Activated CD8-positive, alpha-beta T cell treated with anti-CD3 and anti-CD28 coated beads, Interleukin-2, amount 10 ng/mL, durations not matched to agents 7 days and 5 days (primary cell): Measurements from ENCODE around the gene ENTPD3. TPM values are rescaled to one million over a fixed set of nuclear protein-coding genes. Genes with fewer than 3 reads are reported as not detected.
A peak's percentile ranks its signal among the peaks of the same experiment; 100 is the strongest.

ENCODE experiments used
- ATAC-seq: fragments of 150-1000 bp; cut with Tn5 transposase; one replicate; pipeline ENCODE4 v1.10.0; 2021; ENCODE audit warnings: moderate library complexity
- CTCF ChIA-PET: fragments of 350-600 bp; sonication (Branson Sonifier 250); formaldehyde crosslinking; loops from one replicate; lab custom pipeline; 2021; ENCODE audit warnings: antibody characterized with exemption; lab: Charles Lee
- POLR2A ChIA-PET: fragments of 350-600 bp; sonication (Branson Sonifier 250); formaldehyde crosslinking; loops from one replicate; lab custom pipeline; 2021; ENCODE audit warnings: antibody characterized with exemption; lab: Charles Lee
- DNase-seq: peaks from one replicate; pipeline ENCODE4 v3.0.0-alpha.2; 2020
- H3K27ac Mint-ChIP-seq: one replicate; pipeline ENCODE4 v1.8.0; 2021; ENCODE audit warnings: mild to moderate bottlenecking, mixed read lengths
- H3K27me3 Mint-ChIP-seq: one replicate; pipeline ENCODE4 v1.8.0; 2021; ENCODE audit warnings: low read depth, mixed read lengths
- H3K36me3 Mint-ChIP-seq: one replicate; pipeline ENCODE4 v1.8.0; 2021; ENCODE audit warnings: low read depth, mixed read lengths
- H3K4me1 Mint-ChIP-seq: one replicate; pipeline ENCODE4 v1.8.0; 2021; ENCODE audit warnings: low read depth, mixed read lengths
- H3K4me3 Mint-ChIP-seq: one replicate; pipeline ENCODE4 v1.8.0; 2021; ENCODE audit warnings: mild to moderate bottlenecking, mixed read lengths
- H3K9me3 Mint-ChIP-seq: one replicate; pipeline ENCODE4 v1.8.0; 2022; ENCODE audit warnings: mixed read lengths; ENCODE audit not compliant: insufficient read depth
- total RNA-seq, 2 experiments: library from RNA; stranded (reverse); gene quantifications; one replicate each; pipeline ENCODE4 v1.2.3, GENCODE V29; 2021

ENTPD3 gene
- total RNA-seq, 2 experiments from 2014 or later = not detected

DNA sequence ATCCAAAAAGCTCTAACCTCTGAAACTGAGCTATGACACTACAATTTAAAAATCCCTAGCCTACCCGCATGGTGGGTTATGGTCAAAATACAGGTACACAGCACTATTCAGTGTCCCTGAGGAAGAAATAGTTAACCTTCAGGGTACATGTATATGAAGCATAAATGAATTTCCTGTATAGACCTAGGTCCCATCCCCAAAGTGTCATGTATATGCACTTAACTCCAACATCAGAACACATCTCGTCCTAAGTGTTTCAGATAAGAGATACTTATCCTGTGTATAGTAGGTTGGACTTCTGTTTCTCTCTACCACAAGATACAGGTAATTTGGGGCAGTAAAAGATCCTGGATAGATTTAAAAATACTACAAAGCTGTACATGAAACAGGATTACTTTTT is 76.6 kb downstream of the ENTPD3 start:
- ChIA-PET CTCF (no interaction called here), POLR2A (interaction anchor here (1.8 kb wide), 1 partner anchor 10 kb away, joined by 8 read pairs; no protein-coding TSS in a partner anchor)
- DNase-seq = no peak
- ATAC-seq = peak; percentile 6
- H3K27ac Mint-ChIP-seq = peak overlapping the region; percentile 60
- no peaks in the 10 kb centered on the region for H3K27me3 Mint-ChIP-seq
- peaks cover 53% of the 10 kb centered on the region for H3K4me1 Mint-ChIP-seq
- peaks cover 78% of the 10 kb centered on the region for H3K36me3 Mint-ChIP-seq
- H3K4me3 Mint-ChIP-seq = no peak overlapping the region
- H3K9me3 Mint-ChIP-seq = no peaks in the 10 kb centered on the region

DNA sequence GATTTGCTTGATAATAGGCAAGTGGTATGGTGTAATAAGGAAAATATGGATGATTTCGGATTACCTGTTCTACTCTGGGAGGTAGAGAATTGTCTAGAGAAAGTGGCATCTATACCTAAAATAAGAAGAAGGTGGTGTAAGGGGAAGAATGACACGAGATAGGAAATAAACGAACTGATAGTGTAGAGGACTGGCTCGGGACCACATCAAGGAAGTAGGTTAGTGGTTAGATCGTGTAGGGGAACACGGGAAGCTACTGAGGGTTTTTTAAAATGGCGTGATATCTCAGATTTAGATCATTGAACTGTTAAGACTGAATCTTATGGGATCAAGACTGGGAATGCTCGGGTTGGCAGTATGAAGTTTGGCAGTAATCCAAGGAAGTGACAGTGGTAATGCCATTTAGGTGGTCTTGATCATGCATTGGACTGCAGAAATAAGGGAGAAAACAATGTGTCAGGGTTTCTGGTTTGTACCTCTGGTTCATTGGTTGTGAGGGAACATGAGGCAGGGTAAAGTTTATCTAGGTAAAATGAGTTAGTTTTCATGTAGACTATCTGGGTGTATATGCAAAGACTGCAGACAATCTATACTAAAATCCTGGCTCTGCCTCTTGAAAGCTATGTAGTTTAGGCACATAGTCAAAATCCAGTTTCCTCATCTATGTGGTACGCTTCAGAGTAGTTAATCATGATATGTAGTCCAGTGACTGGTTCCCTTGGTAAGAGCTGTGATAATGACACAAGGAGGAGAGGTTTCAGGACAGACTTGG is 77.5 kb downstream of the ENTPD3 start:
- Mint-ChIP-seq H3K9me3 (no peaks in the 10 kb centered on the region), H3K4me1 (peaks cover 44% of the 10 kb centered on the region), H3K27me3 (no peaks in the 10 kb centered on the region), H3K27ac (peak overlapping the region; percentile 81), H3K4me3 (peak overlapping the region; percentile 20), H3K36me3 (peaks cover 69% of the 10 kb centered on the region)
- peak; percentile 88 for ATAC-seq
- ChIA-PET POLR2A (interaction anchor here (0.8 to 1.8 kb wide), 3 partner anchors 8 to 13 kb away, joined by 3 to 8 read pairs (median 4); no protein-coding TSS in a partner anchor), CTCF (interaction anchor here (1.3 kb wide), 3 partner anchors 61 to 156 kb away, joined by 3 read pairs; partner anchors contain the start of genes EIF1B and ZNF621)
- peak; percentile 73 for DNase-seq

DNA sequence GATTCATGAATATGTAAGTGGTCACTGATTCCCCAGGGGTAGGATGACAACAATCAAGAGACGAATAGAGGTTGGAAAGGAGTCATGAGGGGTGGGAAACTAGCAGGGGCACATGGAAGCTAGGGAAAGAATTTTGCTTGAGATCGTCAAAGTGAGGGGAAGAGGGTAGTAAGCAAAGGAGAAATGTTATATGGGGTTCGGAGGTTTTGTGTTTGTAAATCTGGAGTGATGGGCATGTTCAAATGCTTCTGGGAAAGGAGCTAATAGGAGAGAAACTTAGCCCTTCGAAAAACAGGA is 78.1 kb downstream of the ENTPD3 start:
- ChIA-PET CTCF (interaction anchor here (1.3 kb wide), 3 partner anchors 60 to 156 kb away, joined by 3 read pairs; partner anchors contain the start of genes EIF1B and ZNF621), POLR2A (interaction anchor here (0.7 kb wide), 1 partner anchor 12 kb away, joined by 3 read pairs; no protein-coding TSS in a partner anchor)
- ATAC-seq (no peak), DNase-seq (no peak)
- Mint-ChIP-seq H3K27me3 (no peaks in the 10 kb centered on the region), H3K9me3 (no peaks in the 10 kb centered on the region), H3K4me3 (no peak overlapping the region), H3K4me1 (peaks cover 41% of the 10 kb centered on the region), H3K27ac (peak overlapping the region; percentile 41), H3K36me3 (peaks cover 68% of the 10 kb centered on the region)

DNA sequence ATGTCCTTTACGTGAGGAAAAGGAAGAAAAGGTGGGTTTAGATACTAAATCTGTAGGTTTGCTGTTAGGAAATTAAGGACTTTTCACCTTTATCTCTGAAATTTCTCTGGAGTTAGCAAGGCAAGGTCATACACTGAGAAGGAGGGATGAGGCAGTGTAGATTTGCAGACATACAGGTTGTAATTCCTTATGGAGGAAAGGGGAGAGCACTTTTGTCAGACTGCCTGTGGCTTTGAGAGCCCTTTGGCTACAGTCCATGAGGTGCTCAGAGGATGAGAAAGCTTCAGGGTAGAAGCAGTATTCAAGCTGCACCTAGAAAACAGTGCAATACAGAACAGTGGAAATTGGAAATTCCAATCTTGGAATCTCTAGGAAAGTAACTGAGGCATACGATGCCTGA is 78.5 kb downstream of the ENTPD3 start:
- ChIA-PET POLR2A (interaction anchor here (0.7 kb wide), 1 partner anchor 12 kb away, joined by 3 read pairs; no protein-coding TSS in a partner anchor), CTCF (interaction anchor here (1.3 kb wide), 3 partner anchors 60 to 156 kb away, joined by 3 read pairs; partner anchors contain the start of genes EIF1B and ZNF621)
- H3K36me3 Mint-ChIP-seq = peaks cover 64% of the 10 kb centered on the region
- ATAC-seq (no peak), DNase-seq (no peak)
- no peaks in the 10 kb centered on the region for H3K9me3 Mint-ChIP-seq
- peaks cover 37% of the 10 kb centered on the region for H3K4me1 Mint-ChIP-seq
- no peak overlapping the region for H3K4me3 Mint-ChIP-seq
- H3K27me3 Mint-ChIP-seq = no peaks in the 10 kb centered on the region
- peak overlapping the region; percentile 41 for H3K27ac Mint-ChIP-seq

DNA sequence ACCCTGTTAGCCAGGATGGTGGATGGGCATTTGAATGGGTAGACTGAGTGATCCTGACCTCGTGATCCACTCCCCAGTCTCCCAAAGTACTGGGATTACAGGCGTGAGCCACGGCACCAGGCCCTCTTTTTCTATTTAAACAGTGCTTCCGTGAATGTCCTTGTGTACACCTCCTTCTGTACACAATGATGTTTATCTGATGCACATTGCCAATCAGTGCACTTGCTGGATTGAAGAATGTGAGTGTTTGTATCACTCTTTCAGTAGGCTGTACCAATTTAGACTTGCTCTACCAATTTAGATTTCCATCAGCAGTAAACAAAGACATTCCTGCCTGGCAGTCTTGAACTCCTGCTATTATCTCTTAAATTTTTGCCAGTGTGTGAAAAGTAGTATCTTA is 81.0 kb downstream of the ENTPD3 start:
- no peak overlapping the region for H3K4me3 Mint-ChIP-seq

DNA sequence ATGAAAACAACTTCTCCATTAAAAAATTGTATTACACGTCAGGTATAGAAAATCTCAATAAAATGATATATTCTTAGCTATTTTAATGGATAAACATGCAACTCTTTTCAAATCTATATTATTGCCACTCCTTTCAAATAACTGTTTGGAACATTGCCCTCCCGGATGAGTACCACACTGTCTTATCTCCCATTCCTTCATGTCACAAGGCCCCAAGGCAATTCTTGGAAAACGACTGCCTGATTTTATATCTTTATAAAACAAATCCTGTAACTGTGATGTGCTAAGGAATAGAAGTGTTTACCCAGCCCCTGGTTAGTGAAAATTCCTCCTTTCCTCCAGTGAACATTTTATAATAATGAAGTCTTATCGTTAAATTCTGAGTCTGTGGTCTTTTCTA is 83.7 kb downstream of the ENTPD3 start:
- H3K9me3 Mint-ChIP-seq = no peaks in the 10 kb centered on the region
- DNase-seq = no peak
- no peak for ATAC-seq
- no peak overlapping the region for H3K27ac Mint-ChIP-seq
- no peaks in the 10 kb centered on the region for H3K27me3 Mint-ChIP-seq
- CTCF ChIA-PET = interaction anchor here (0.7 kb wide), 1 partner anchor 83 kb away, joined by 3 read pairs; no protein-coding TSS in a partner anchor
- no peaks in the 10 kb centered on the region for H3K4me1 Mint-ChIP-seq
- POLR2A ChIA-PET = no interaction called here
- no peak overlapping the region for H3K4me3 Mint-ChIP-seq
- peaks cover 24% of the 10 kb centered on the region for H3K36me3 Mint-ChIP-seq

More for the DNA sequence above, 81.0 kb downstream of the ENTPD3 start:
- H3K9me3 Mint-ChIP-seq = no peaks in the 10 kb centered on the region
- H3K4me1 Mint-ChIP-seq = peaks cover 24% of the 10 kb centered on the region
- CTCF ChIA-PET = no interaction called here
- H3K27me3 Mint-ChIP-seq = no peaks in the 10 kb centered on the region
- DNase-seq (no peak), ATAC-seq (no peak)
- H3K27ac Mint-ChIP-seq = no peak overlapping the region
- POLR2A ChIA-PET = no interaction called here
- peaks cover 48% of the 10 kb centered on the region for H3K36me3 Mint-ChIP-seq

DNA sequence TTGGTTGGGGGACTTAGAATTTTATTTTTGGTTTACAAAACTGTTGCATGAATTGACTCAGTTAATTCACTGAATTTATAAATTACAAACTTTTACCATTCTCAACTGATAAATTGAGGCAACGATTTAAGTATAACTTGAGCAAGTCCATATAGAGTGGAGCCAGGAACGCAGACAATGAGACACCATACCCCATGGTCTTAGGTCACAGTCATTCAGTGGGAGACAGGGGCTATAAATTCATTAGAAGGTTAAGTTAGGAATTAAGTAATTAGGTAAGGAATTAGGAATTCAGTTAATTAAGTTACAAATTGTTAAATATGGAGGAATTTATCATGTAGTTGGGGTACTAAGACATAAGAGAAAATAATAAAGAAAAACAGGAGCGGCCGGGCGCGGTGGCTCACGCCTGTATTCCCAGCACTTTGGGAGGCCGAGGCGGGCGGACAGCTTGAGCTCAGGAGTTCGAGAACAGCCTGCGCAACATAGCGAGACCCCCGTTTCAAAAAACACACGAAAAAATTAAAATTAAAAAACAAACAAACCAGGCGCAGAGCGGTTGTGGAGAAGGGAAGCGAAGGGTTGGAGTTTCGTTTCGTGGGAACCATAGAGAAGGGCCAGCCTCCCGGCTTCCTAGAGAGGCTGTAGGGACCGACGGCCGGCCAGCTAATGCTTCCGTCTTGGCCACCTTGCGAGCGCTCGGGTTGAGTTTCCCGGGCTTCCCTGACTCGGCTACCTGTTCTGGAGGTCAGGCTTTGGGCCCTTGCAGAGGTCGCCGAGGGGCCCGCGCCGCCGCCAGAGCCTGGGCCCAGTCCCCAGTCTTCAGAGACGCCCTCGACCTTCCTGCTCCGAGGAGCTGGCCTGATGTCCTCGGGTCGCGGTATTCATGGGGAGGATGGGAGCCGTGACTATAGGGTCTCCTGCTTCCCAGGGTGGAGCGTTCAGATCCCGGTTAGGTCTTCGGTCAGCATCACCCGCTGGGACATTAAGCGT is 89.8 kb downstream of the ENTPD3 start, which contains the start of gene ZNF619:
ZNF619 (plus strand) TSS at position 645 of the 993 bp plus-strand sequence. CDS start 858 bp downstream, outside the sequence.
- POLR2A ChIA-PET = interaction anchor here (0.6 to 3.0 kb wide), 7 partner anchors 12 to 1391 kb away, joined by 3 to 17 read pairs (median 3); partner anchors contain the start of genes CTNNB1 and RPL14
- Mint-ChIP-seq H3K4me1 (peaks cover 23% of the 10 kb centered on the region), H3K27ac (peak within 1 kb of the TSS; percentile 79), H3K27me3 (no peaks in the 10 kb centered on the region), H3K36me3 (peaks cover 26% of the 10 kb centered on the region), H3K4me3 (peak within 1 kb of the TSS; percentile 87), H3K9me3 (no peaks in the 10 kb centered on the region)
- ATAC-seq = peak; percentile 88
- CTCF ChIA-PET = interaction anchor here (1.3 to 2.1 kb wide), 3 partner anchors 20 to 169 kb away, joined by 3 to 9 read pairs (median 5); partner anchors contain the start of genes RPL14 and ZNF620
- peak; percentile 66 for DNase-seq

DNA sequence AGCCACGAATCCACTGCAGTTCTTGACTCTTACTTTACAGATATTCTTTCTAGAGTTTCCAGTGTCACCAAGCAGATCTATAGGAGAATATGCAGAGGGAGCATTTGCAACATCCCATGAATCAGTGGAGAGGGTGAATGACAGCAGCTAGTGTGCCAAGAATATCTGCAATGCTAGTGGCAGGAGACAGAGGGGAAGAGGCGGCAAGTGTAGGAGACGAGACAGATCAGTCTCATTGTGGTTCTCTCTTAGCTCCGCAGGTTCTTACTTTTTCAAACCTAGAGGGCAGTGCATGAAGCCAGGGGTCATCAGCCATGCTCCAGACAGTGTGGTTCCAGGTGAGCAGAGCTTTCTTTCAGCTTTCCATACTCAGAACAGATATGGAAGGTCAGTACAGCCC is 90.7 kb downstream of the ENTPD3 start:
- DNase-seq (no peak), ATAC-seq (peak; percentile 6)
- Mint-ChIP-seq H3K9me3 (no peaks in the 10 kb centered on the region), H3K27ac (peak overlapping the region; percentile 79), H3K4me3 (peak overlapping the region; percentile 87), H3K4me1 (peaks cover 30% of the 10 kb centered on the region), H3K36me3 (peaks cover 32% of the 10 kb centered on the region), H3K27me3 (no peaks in the 10 kb centered on the region)
- ChIA-PET POLR2A (interaction anchor here (0.9 to 3.0 kb wide), 7 partner anchors 13 to 722 kb away, joined by 3 to 17 read pairs (median 3); partner anchors contain the start of genes CTNNB1 and RPL14), CTCF (interaction anchor here (1.3 to 2.1 kb wide), 3 partner anchors 20 to 169 kb away, joined by 3 to 9 read pairs (median 5); partner anchors contain the start of genes RPL14 and ZNF620)

Other genes starting within 250 kb of the ENTPD3 start
- 10 to 100 TPM; 33.1 to 33.2 TPM for gene EIF1B, start 77.5 kb upstream of the ENTPD3 start, total RNA-seq
- 1,000 to 10,000 TPM; 1,835 to 1,964 TPM for gene RPL14, start 70.2 kb downstream of the ENTPD3 start, total RNA-seq
- 1 to 10 TPM; 6.7 to 8.5 TPM for gene ZNF619, start 89.9 kb downstream of the ENTPD3 start, total RNA-seq
- gene ZNF620, start 118.9 kb downstream of the ENTPD3 start, total RNA-seq = 1 to 10 TPM; 4.0 to 4.6 TPM
- 10 to 100 TPM; 22.0 to 22.6 TPM for gene ZNF621, start 137.8 kb downstream of the ENTPD3 start, total RNA-seq